K562 (cell line): ENCODE data around the gene RSRC1.

Source experiments
- ATF2 ChIP-seq: sonication (generic); formaldehyde crosslinking; IDR thresholded peaks from 2 replicates; pipeline ENCODE4 v1.8.1; 2022; ENCODE audit warnings: missing genetic modification reagents
- CTCF ChIP-seq, 3 experiments: IDR thresholded peaks in 2 of 3; conservative IDR thresholded peaks in 1 of 3; 2 replicates each; pipeline ENCODE4 v1.5.1; 2011 to 2012; ENCODE audit warnings: low read length in 3 of 3, mild to moderate bottlenecking in 3 of 3, control low read depth in 2 of 3, improper control_type of control experiment in 1 of 3, inconsistent platforms in 1 of 3, low read depth in 1 of 3, mixed read lengths in 1 of 3, moderate library complexity in 1 of 3; ENCODE audit not compliant: insufficient read depth in 2 of 3
- E2F4 ChIP-seq: sonication (generic); formaldehyde crosslinking; IDR thresholded peaks from 2 replicates; pipeline ENCODE4 v1.8.0; 2022; ENCODE audit warnings: mild to moderate bottlenecking, low read depth, missing genetic modification reagents
- EZH2 ChIP-seq: IDR thresholded peaks from 2 replicates; pipeline ENCODE4 v1.6.1; 2012; ENCODE audit warnings: low read depth, mild to moderate bottlenecking, inconsistent platforms, low read length, borderline replicate concordance
- HOMEZ ChIP-seq: fragments of 250-450 bp; sonication (Bioruptor Pico); IDR thresholded peaks from 2 replicates; pipeline ENCODE4 v1.4.0; 2020; ENCODE audit warnings: mild to moderate bottlenecking, moderate library complexity
- MED1 ChIP-seq: sonication (generic); formaldehyde crosslinking; IDR thresholded peaks from 2 replicates; pipeline ENCODE4 v1.8.1; 2023; ENCODE audit warnings: missing genetic modification reagents, borderline replicate concordance
- NCOA1 ChIP-seq: fragments of 450-650 bp; IDR thresholded peaks from 2 replicates; pipeline ENCODE4 v1.6.1; 2016; ENCODE audit warnings: low read depth
- POLR2A ChIP-seq: fragments of 450-650 bp; conservative IDR thresholded peaks from 2 replicates; pipeline ENCODE4 v1.6.1; 2016
- POLR2AphosphoS5 ChIP-seq: IDR thresholded peaks from 2 replicates; pipeline ENCODE4 v1.6.1; 2011; ENCODE audit warnings: mild to moderate bottlenecking, low read depth, low read length, moderate library complexity; ENCODE audit not compliant: control insufficient read depth, insufficient read depth
- RAD51 ChIP-seq: fragments of 450-650 bp; IDR thresholded peaks from 2 replicates; pipeline ENCODE4 v1.7.1; 2016; ENCODE audit warnings: low read depth, mild to moderate bottlenecking, borderline replicate concordance
- TAF1 ChIP-seq: IDR thresholded peaks from 2 replicates; pipeline ENCODE4 v1.6.1; 2011; ENCODE audit warnings: mild to moderate bottlenecking, low read length, moderate library complexity; ENCODE audit not compliant: insufficient read depth, control insufficient read depth, severe bottlenecking; ENCODE audit errors: extremely low read depth
- TCF7 ChIP-seq: sonication (generic); IDR thresholded peaks from 2 replicates; pipeline ENCODE4 v1.6.1; 2016; ENCODE audit warnings: antibody characterized with exemption, borderline replicate concordance
- ZNF830 ChIP-seq: fragments of 250-450 bp; sonication (Bioruptor Pico); IDR thresholded peaks from 2 replicates; pipeline ENCODE4 v1.5.0; 2021; ENCODE audit warnings: mild to moderate bottlenecking

- TF ChIP-seq CTCF (IDR thresholded peaks at IDR 0.05 in 2 of 3, conservative IDR thresholded peaks at IDR 0.05 in 1 of 3; ENCODE audit: insufficient read depth in 2 of 3, low read depth in 1 of 3, low read length in 3 of 3) (no peak), ATF2 (CRISPR knock-in tag) (no peak), NCOA1 (no peak), TAF1 (no peak), ZNF830 (CRISPR knock-in tag) (no peak), HOMEZ (CRISPR knock-in tag) (no peak), E2F4 (no peak), EZH2 (no peak), POLR2AphosphoS5 (no peak), POLR2A (no peak), TCF7 (no peak), MED1 (no peak), RAD51 (no peak)
Measured at GRCh38 chr3:158181096-158181495, 71.2 kb downstream of the RSRC1 start.
